Esophagus muscularis mucosa (tissue), 3 donors: ENCODE measurements around the gene LMBR1L.

Source experiments
- CTCF ChIP-seq, 3 experiments: fragments of 200-600 bp in 2 of 3; fragments of 450-650 bp in 1 of 3; sonication (generic) in 2 of 3; IDR thresholded peaks; one replicate each; pipeline ENCODE4 v1.5.1; 2017 to 2019; ENCODE audit warnings: antibody characterized with exemption in 3 of 3, mild to moderate bottlenecking in 2 of 3, moderate library complexity in 1 of 3
- POLR2A ChIP-seq: fragments of 450-650 bp; IDR thresholded peaks from one replicate; pipeline ENCODE4 v1.6.1; 2017; ENCODE audit warnings: antibody characterized with exemption, moderate library complexity, mild to moderate bottlenecking, low read depth

- TF ChIP-seq POLR2A (no peak), CTCF (IDR thresholded peaks at IDR 0.05) (no peak)
Observed at GRCh38 chr12:49048953-49049352, 61.7 kb downstream of the LMBR1L start.
